K562 (cell line): ENCODE measurements around the gene C1orf116. TPM values are rescaled to one million over a fixed set of nuclear protein-coding genes. Genes with fewer than 3 reads are reported as not detected.

Experiments
- CHD2 ChIP-seq: IDR thresholded peaks from 2 replicates; pipeline ENCODE4 v1.6.1; 2011; ENCODE audit warnings: low read depth, low read length
- GTF3C2 ChIP-seq: IDR thresholded peaks from 3 replicates; pipeline ENCODE4 v1.6.1; 2011; ENCODE audit warnings: borderline replicate concordance, mild to moderate bottlenecking, moderate library complexity; ENCODE audit not compliant: insufficient read length; ENCODE audit errors: extremely low read depth
- KLF6 ChIP-seq: fragments of 250-450 bp; sonication (Bioruptor Pico); IDR thresholded peaks from 2 replicates; pipeline ENCODE4 v1.4.0; 2020; ENCODE audit warnings: mild to moderate bottlenecking, moderate library complexity, borderline replicate concordance
- LEF1 ChIP-seq: fragments of 450-650 bp; IDR thresholded peaks from 2 replicates; pipeline ENCODE4 v1.6.1; 2016; ENCODE audit warnings: mild to moderate bottlenecking
- MTA2 ChIP-seq: fragments of 450-650 bp; IDR thresholded peaks from 2 replicates; pipeline ENCODE4 v1.6.1; 2016; ENCODE audit warnings: low read depth
- NCOA2 ChIP-seq, 2 experiments: fragments of 450-650 bp; IDR thresholded peaks; 2 replicates each; pipeline ENCODE4 v1.6.1; 2018; ENCODE audit warnings: mild to moderate bottlenecking in 2 of 2, moderate library complexity in 1 of 2; ENCODE audit not compliant: partially characterized antibody in 2 of 2
- NFYB ChIP-seq: IDR thresholded peaks from 2 replicates; pipeline ENCODE4 v1.6.1; 2011; ENCODE audit warnings: mild to moderate bottlenecking, moderate library complexity; ENCODE audit not compliant: insufficient read length; ENCODE audit errors: extremely low read depth
- NRF1 ChIP-seq, 2 experiments: fragments of 450-650 bp; IDR thresholded peaks in 1 of 2; conservative IDR thresholded peaks in 1 of 2; 2 replicates each; pipeline ENCODE4 v1.6.1; 2014; ENCODE audit warnings: mild to moderate bottlenecking in 2 of 2
- OTX1 ChIP-seq: fragments of 450-650 bp; formaldehyde crosslinking; IDR thresholded peaks from 2 replicates; pipeline ENCODE4 v1.4.0; 2022; ENCODE audit warnings: mild to moderate bottlenecking
- SMARCA5 ChIP-seq: fragments of 450-650 bp; IDR thresholded peaks from 2 replicates; pipeline ENCODE4 v1.6.1; 2016
- SNIP1 ChIP-seq: fragments of 450-650 bp; IDR thresholded peaks from 2 replicates; pipeline ENCODE4 v1.7.1; 2017; ENCODE audit warnings: low read depth, mild to moderate bottlenecking
- TFAP4 ChIP-seq: sonication (generic); formaldehyde crosslinking; IDR thresholded peaks from 2 replicates; pipeline ENCODE4 v1.8.0; 2022; ENCODE audit warnings: missing genetic modification reagents, mild to moderate bottlenecking, moderate library complexity, borderline replicate concordance
- U2AF1 ChIP-seq: fragments of 200-400 bp; formaldehyde crosslinking; optimal IDR thresholded peaks from 2 replicates; pipeline ENCODE3; 2017; ENCODE audit warnings: mild to moderate bottlenecking, low read depth, low read length, moderate library complexity
- ZFP91 ChIP-seq: sonication (generic); formaldehyde crosslinking; IDR thresholded peaks from 2 replicates; pipeline ENCODE4 v1.8.0; 2022; ENCODE audit warnings: mild to moderate bottlenecking, missing genetic modification reagents
- ZNF143 ChIP-seq: sonication (generic); formaldehyde crosslinking; IDR thresholded peaks from 2 replicates; pipeline ENCODE4 v1.9.0; 2022; ENCODE audit warnings: mild to moderate bottlenecking, missing genetic modification reagents
- ZNF224 ChIP-seq: sonication (generic); formaldehyde crosslinking; IDR thresholded peaks from 2 replicates; pipeline ENCODE4 v1.8.0; 2022; ENCODE audit warnings: mild to moderate bottlenecking, missing genetic modification reagents
- ZNF280A ChIP-seq: fragments of 450-650 bp; IDR thresholded peaks from 2 replicates; pipeline ENCODE4 v1.6.1; 2018; ENCODE audit warnings: mild to moderate bottlenecking, low read depth; ENCODE audit not compliant: partially characterized antibody
- ZNF512 ChIP-seq: IDR thresholded peaks from 2 replicates; pipeline ENCODE4 v1.6.1; 2016; ENCODE audit warnings: missing genetic modification characterization, missing compliant biosample characterization
- ZNF780A ChIP-seq: fragments of 250-450 bp; sonication (Bioruptor Pico); IDR thresholded peaks from 2 replicates; pipeline ENCODE4 v1.5.0; 2021; ENCODE audit warnings: mild to moderate bottlenecking
- polyA plus RNA-seq, 8 experiments: library from polyadenylated mRNA; depleted of rRNA in 4 of 8; stranded (reverse) in 5 of 8; unstranded in 3 of 8; fragments of >200 nt; fragmentation: Nextera tagmentation in 2 of 8; fragmentation: Illumina TruSeq in 1 of 8; extraction: Ambion mirVana in 2 of 8; extraction: Trizol in 1 of 8; gene quantifications; 2 replicates each; pipeline versions ENCODE4 v1.2.1 to v1.2.3, GENCODE V29; 2011 to 2014; ENCODE audit warnings: inconsistent platforms in 1 of 8, missing spikeins in 1 of 8
- total RNA-seq, 7 experiments: library from RNA; depleted of rRNA in 6 of 7; stranded (reverse); fragments of >200 nt in 6 of 7; fragmentation: Illumina TruSeq in 2 of 7; extraction: Trizol in 2 of 7; gene quantifications; 2 replicates each; pipeline versions ENCODE4 v1.2.1 to v1.2.3, GENCODE V29; 2011 to 2021; ENCODE audit warnings: low replicate concordance in 1 of 7

Gene C1orf116
- total and polyA plus RNA-seq, 9 of the 15 experiments (the other 6 are each of a cell fraction or from before 2014, with no cell fraction given): 0.62 to 3.0 (median 0.95) TPM

- no peak for TF ChIP-seq GTF3C2
- TF ChIP-seq NFYB: peak; percentile 2
- TF ChIP-seq MTA2: peak; percentile 89
- TF ChIP-seq CHD2: 0 out of 2 replicates have a peak, but pooled peaks have one; percentile 38
- TF ChIP-seq SMARCA5: no peak
- TF ChIP-seq ZNF224 (CRISPR knock-in tag): no peak
- TF ChIP-seq NRF1 (conservative IDR thresholded peaks at IDR 0.05 in 1 of 2, IDR thresholded peaks at IDR 0.05 in 1 of 2): no peak; a peak in 1 of 4 replicates
- no peak for TF ChIP-seq ZNF280A
- TF ChIP-seq OTX1 (CRISPR knock-in tag): peak; percentile 88
- TF ChIP-seq ZNF780A: no peak
- peak; percentile 85 for TF ChIP-seq LEF1
- TF ChIP-seq KLF6 (CRISPR knock-in tag): peak; percentile 85; the same call in 1 of the 2 replicates
- TF ChIP-seq SNIP1: no peak
- TF ChIP-seq ZNF512 (tag): no peak
- TF ChIP-seq NCOA2 (IDR thresholded peaks at IDR 0.05; ENCODE audit: partially characterized antibody in 2 of 2): peak in 1 of 2 experiments; percentile 39
- TF ChIP-seq ZNF143 (CRISPR knock-in tag): no peak
- TF ChIP-seq U2AF1: no peak
- TF ChIP-seq TFAP4 (CRISPR knock-in tag): peak; percentile 38; the same call in 1 of the 2 replicates
- no peak for TF ChIP-seq ZFP91 (CRISPR knock-in tag)
These were observed 11.3 kb downstream of the C1orf116 start (continued) for GRCh38 chr1:207021139-207021861.
